DLD1 (cell line): ENCODE results near the gene NCAPD3.
"Not testable (repeated sequence)": the region's sequence is repeated elsewhere in the genome, so short reads cannot be mapped to it uniquely, and the experiment has no call there.

Experiments
- in situ Hi-C: cut with HindIII; loops from 2 replicates; pipeline ENCODE4 v1.10.0; 2017; ENCODE audit warnings: low sequenced_read_pairs

NCAPD3 gene

DNA sequence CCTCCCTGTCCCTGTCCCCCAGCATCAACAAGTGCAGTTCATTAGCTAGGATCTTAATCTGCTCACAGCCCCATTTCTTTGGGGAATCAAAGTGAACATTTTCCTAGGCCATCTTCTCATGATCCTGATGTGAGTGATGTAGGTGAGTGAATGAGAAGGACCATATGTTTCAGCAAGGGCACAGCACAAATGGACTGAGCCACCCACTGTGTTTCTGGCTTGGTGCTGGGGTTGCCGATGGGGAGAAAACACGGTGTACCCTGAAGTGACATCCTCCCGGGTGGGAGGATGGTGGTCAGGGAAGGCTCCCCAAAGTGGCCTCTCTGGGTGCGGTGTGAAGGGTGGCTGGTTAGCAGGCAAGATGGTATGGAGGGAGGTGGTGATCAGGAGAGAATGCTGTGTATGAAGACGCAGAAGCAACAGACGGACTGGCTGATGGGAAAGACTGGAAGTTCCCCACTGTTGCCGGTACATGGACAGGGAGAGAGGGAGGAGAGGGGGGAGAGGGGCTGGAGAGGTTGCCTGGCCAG lies 82.7 kb downstream of the NCAPD3 start:
- in situ Hi-C loops: no loop called here

DNA sequence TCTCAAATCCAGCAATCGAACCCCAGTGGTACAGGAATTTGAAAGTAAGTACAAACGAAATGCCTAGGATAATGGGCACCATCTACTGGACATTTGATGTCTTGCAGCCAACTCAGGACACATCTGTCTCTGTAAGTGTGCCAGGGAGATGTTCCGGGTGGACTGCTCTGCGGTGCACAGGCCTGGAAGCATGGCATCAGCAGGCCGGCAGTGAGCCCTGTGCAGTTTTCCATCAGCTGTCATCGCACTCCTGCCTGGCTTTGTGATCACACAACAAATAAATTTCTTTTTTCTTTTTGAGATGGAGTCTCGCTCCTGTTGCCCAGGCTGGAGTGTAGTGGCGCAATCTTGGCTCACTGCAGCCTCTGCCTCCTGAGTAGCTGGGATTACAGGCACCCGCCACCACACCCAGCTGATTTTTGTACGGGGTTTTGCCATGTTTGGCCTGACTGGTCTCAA lies 83.9 kb downstream of the NCAPD3 start:
- in situ Hi-C loops: no loop called here

DNA sequence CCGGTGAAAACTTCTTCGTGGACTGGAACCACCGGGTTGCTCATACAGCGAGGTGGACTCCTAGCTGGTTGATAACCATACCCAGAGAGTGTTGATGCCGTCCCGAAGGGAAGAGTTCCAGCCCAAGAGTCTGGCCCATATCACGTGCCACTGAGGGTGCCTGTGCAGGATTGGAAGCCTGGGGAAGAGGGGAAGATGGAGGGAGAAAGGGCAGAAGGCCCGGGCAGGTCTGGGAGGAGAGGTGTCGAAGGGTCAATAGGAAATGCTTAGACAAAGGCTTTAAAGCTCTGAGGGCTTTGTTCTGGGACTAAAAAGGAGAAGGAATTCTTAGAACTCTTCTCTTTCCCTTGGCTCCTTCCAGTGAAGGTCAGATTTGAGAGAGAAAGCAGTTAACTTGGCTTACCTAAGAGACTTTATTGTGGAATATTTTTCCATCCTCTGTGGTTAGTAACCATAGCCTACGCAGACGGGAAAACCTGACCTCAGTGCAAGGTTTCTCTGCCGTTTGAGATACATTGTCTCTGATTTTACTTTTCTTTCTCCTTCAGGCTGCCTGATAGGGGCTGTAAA lies 84.4 kb downstream of the NCAPD3 start:
- in situ Hi-C loops: no loop called here

DNA sequence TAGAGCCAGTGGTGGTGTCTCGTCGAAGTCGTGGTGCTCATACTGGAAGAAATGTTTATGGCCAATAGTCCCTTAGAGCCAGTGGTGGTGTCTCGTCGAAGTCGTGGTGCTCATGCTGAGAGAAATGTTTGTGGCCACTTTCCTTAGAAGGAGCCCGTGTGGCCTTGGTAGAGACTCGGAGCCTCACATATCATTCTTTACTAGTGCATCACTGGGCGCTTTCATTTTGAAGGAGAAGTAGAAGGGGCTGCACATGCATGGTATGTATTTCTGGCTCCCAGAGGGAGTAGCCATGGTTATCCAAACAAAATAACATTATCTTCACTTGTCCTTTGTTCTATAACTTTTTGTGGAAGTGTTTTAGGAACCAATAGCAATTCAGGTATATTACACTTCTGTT lies 85.4 kb downstream of the NCAPD3 start:
- in situ Hi-C loops: no loop called here

GRCh38 chr11:134134167-134134566 lies 89.6 kb downstream of the NCAPD3 start:
- in situ Hi-C loops: no loop called here

DNA sequence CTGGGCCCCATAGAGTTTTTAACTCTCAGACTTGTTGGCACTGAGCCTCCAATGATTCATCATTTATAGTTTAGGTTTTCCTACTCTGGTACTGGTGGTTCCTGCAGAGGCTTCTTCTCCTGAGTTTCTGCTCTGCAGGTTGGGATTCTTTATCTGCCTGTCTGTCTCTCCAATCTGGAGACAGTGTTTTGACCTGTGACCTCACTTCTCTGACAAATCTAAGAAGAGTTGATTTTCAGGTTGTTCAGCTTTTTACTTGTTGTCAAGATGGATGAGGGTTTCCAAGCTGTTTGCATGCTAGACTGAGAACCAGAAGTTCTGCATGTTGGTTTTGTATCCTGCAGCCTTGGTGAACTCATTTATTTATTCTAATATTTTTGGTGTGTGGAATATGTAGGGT lies 91.0 kb downstream of the NCAPD3 start:
- in situ Hi-C loops: no loop called here

GRCh38 chr11:134131628-134132244 lies 92.0 kb downstream of the NCAPD3 start:
- in situ Hi-C loops: no loop called here

- in situ Hi-C loops: no loop called here
These were observed 97.4 kb downstream of the NCAPD3 start for GRCh38 chr11:134126217-134126822.

- in situ Hi-C loops: no loop called here
These were observed 98.3 kb downstream of the NCAPD3 start for GRCh38 chr11:134125507-134125906.

DNA sequence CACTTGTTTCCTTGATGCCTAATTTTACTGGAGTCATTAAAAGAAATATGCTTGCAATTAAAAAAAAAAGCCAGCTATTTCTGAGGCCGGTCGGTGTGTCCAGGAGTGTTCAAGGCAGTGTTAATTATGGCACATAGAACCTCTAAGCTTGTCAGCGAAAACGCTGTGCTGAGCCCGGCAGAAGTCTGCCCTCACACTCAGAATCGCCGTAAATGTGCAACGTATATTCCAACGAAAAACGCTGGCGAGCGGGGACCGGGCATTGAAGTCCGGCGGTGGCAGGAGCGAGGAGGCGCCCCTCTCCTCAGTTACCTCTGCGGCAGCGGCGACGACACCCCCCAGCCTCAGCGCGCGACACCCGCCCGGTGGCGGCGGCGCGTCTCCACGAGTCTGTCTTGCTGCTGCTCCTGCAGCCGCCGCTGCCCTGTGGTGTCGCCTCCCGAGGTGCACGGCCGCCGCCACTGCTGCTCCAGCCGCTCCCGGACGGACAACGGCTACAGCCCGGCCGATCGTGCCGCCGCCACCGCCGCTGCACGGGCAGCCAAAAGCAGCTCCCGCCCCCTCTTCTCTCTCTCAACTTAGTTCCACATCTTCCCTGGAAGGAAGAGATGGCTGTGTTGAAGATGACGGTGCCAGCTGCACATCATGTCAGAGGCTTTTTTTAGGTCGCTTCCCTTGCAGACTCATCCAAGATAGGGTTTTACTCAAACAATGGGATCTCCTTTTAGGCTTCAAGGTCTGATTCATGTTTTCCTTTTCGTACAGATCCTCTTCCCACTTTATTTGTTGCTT lies 98.9 kb downstream of the NCAPD3 start:
- in situ Hi-C loops: no loop called here

- in situ Hi-C loops: no loop called here
These were observed 102.7 kb downstream of the NCAPD3 start for GRCh38 chr11:134120921-134121526.

DNA sequence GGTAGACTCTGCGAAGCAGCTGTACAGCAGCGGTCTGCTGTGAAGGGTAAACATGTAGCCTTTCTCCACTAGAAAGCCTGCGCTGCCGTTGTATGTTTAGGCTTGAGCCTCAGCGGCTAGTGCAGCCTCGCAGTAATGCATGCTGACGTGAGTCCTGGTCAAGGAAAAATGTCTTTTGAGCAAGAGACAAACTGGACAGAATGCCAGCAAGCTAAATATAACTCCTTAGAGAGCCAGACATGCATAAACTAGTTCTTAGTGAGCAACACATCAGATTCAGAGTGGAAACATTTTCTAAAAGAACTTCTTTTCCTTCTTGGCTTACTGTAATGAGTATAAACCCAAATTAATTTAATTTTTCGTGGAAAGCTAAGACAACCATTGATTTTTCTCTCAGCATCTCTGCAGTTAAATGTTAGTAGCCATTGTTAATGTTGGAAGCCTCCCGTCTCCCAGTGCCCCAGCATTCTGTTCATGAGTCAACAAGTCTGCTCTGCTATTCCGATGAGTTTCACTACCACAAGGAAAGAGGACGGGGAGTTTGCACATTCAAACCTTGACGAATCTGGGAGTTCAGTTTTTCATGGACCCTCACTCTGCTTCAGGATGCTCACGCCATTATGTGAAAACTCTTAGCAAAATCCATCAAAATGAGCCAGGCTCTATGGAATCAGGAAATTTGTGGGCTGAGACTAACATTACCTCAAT lies 103.5 kb downstream of the NCAPD3 start:
- in situ Hi-C loops: no loop called here

DNA sequence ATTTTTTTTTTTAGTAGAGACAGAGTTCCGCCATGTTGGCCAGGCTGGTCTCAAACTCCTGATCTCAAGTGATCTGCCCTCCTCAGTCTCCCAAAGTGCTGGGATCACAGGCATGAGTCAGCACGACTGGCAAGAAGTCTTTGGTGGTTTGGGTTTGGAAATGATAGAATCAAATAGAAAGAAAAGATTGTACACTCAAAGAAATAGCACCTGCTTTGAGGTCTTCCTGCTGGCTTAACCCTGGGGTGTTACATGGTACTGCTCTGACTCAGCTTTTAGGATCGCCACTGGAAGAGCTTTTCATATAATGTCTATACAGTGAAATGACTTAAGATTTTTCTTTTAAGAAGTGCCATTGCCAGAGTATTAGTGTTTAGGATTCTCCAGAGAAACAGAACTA lies 104.7 kb downstream of the NCAPD3 start:
- in situ Hi-C loops: no loop called here

GRCh38 chr11:134118006-134118405 lies 105.8 kb downstream of the NCAPD3 start:
- in situ Hi-C loops: no loop called here

DNA sequence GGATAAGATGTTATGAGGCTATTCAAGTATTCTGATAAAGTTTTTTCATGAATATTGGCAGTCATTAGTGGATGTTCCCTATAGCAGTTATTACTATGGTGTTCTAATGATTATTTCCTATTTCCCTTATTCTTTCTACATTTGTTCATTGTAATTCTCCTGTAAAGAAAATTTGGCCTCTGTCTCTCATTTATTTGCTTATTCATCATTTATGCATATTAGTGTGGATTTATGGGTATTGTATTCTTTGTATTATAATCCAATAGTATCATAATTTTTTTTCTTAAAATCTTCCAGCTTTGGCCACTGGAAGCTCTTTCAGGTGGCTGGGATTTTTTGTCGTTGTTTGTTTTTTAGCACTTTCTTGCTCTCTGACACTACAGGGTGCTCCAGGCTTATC lies 107.6 kb downstream of the NCAPD3 start:
- in situ Hi-C loops: no loop called here

DNA sequence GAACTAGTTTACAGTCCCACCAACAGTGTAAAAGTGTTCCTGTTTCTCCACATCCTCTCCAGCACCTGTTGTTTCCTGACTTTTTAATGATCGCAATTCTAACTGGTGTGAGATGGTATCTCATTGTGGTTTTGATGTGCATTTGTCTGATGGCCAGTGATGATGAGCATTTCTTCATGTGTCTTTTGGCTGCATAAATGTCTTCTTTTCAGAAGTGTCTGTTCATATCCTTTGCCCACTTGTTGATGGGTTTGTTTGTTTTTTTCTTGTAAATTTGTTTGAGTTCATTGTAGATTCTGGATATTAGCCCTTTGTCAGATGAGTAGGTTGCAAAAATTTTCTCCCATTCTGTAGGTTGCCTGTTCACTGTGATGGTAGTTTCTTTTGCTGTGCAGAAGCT lies 110.0 kb downstream of the NCAPD3 start:
- in situ Hi-C loops: not testable (repeated sequence)

DNA sequence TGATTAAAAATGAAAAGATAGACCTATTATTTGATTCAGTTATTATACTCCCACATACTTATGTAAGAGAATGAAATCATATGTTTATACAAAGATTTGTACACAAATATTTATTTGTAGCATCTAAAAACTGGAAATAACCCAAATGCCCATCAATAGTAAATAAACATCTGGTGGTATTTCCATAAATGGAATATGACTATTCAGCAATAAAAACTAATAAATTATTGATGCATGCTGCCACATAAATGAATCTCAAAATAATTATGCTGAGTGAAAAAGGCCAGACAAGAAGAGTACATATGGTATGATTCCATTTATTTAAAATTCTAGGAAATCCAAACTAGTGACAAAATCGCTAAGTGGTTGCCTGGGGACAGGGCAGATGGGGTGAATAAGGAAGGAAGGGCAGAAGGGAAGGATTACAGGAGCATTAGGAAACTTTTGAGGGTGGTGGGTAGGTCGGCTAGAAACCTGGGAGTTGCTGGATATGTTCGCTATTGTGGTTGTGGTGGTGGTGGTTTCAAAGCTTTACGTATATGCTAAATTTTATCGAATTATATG lies 113.4 kb downstream of the NCAPD3 start:
- in situ Hi-C loops: no loop called here
